B cell (primary cell): ENCODE measurements around the gene ETV6.
"Not testable (repeated sequence)": the region's sequence is repeated elsewhere in the genome, so short reads cannot be mapped to it uniquely, and the experiment has no call there.

Experiments used
- CTCF ChIP-seq: fragments of 200-600 bp; IDR thresholded peaks from one replicate; pipeline ENCODE4 v1.8.0; 2022; ENCODE audit warnings: antibody characterized with exemption, mild to moderate bottlenecking
- EZH2 ChIP-seq: IDR thresholded peaks from 2 replicates; pipeline ENCODE4 v1.6.1; 2012; ENCODE audit warnings: borderline replicate concordance, low read depth, mild to moderate bottlenecking, moderate library complexity, low read length; ENCODE audit not compliant: insufficient read depth, poor library complexity, severe bottlenecking

- TF ChIP-seq CTCF, EZH2: not testable (repeated sequence)
Measured at GRCh38 chr12:11909406-11909805, 259.9 kb downstream of the ETV6 start.
